Sigmoid colon (tissue), 7 donors: ENCODE measurements around the gene ANKH. TPM values are rescaled to one million over a fixed set of nuclear protein-coding genes. Genes with fewer than 3 reads are reported as not detected.

Experiments
- DNase-seq: peaks from one replicate; pipeline ENCODE4 v3.0.0-alpha.2; 2019
- H3K27ac ChIP-seq, 4 donors: fragments of 200-600 bp; sonication (generic); one replicate each; pipeline ENCODE4 v1.5.1; 2016 to 2019; ENCODE audit warnings: mild to moderate bottlenecking in 1 of 4
- H3K27me3 ChIP-seq, 3 donors: fragments of 200-600 bp; sonication (generic); one replicate each; pipeline ENCODE4 v1.5.1; 2019; ENCODE audit warnings: mild to moderate bottlenecking in 1 of 3
- H3K36me3 ChIP-seq, 4 donors: fragments of 200-600 bp; sonication (generic); one replicate each; pipeline ENCODE4 v1.5.1; 2016 to 2019
- H3K4me1 ChIP-seq, 4 donors: fragments of 200-600 bp; sonication (generic); one replicate each; pipeline ENCODE4 v1.5.1; 2017 to 2019
- H3K4me3 ChIP-seq, 4 donors: fragments of 200-600 bp; sonication (generic); one replicate each; pipeline ENCODE4 v1.5.1; 2017 to 2019; ENCODE audit warnings: mild to moderate bottlenecking in 2 of 4, moderate library complexity in 1 of 4
- H3K9me3 ChIP-seq, 4 donors: fragments of 200-600 bp in 3 of 4; sonication (generic) in 3 of 4; one replicate each; pipeline versions ENCODE4 v1.5.1 to v1.6.1; 2013 to 2019
- CTCF ChIP-seq, 4 experiments: fragments of 450-650 bp in 3 of 4; fragments of 200-600 bp in 1 of 4; IDR thresholded peaks; one replicate each; pipeline ENCODE4 v1.5.1; 2016 to 2019; ENCODE audit warnings: antibody characterized with exemption in 4 of 4, mild to moderate bottlenecking in 3 of 4, moderate library complexity in 2 of 4
- EP300 ChIP-seq, 4 donors: sonication (generic); formaldehyde crosslinking; IDR thresholded peaks; one replicate each; pipeline ENCODE4 v1.6.1; 2017; ENCODE audit warnings: antibody characterized with exemption in 4 of 4
- POLR2A ChIP-seq, 2 donors: fragments of 450-650 bp; IDR thresholded peaks; one replicate each; pipeline ENCODE4 v1.6.1; 2016; ENCODE audit warnings: antibody characterized with exemption in 2 of 2, mild to moderate bottlenecking in 2 of 2, moderate library complexity in 2 of 2
- POLR2AphosphoS5 ChIP-seq, 4 donors: sonication (generic); formaldehyde crosslinking; IDR thresholded peaks; one replicate each; pipeline ENCODE4 v1.6.1; 2017; ENCODE audit warnings: antibody characterized with exemption in 4 of 4
- WGBS, 2 donors: extraction: QIAGEN DNeasy Blood & Tissue Kit; methylation state at CpG; one replicate each; pipeline ENCODE4 v1.1.7; 2013; 5-methylcytosine and 5-hydroxymethylcytosine counted together
- intact Hi-C: fragments of 100-400 bp; cut with DNase I; formaldehyde crosslinking; loops from one replicate; pipeline ENCODE4 v1.15.1; 2023
- polyA plus RNA-seq, 3 donors: library from polyadenylated mRNA; stranded (reverse); fragments of 200-250 nt; gene quantifications; one replicate each; pipeline ENCODE4 v1.2.3, GENCODE V29; 2013
- total RNA-seq, 4 donors: library from RNA; depleted of rRNA; stranded (reverse); fragments of >200 nt; gene quantifications; one replicate each; pipeline ENCODE4 v1.1.0, GENCODE V29; 2016
- donor health status: healthy with polysubstance abuse.
- donor health status: Bipolar disorder and iron deficiency.
- donor health status: healthy.

ANKH gene
- total and polyA plus RNA-seq, 7 donors, result 16.4 to 49.9 (median 24.7) TPM

- intact Hi-C loops, result no loop called here
- peaks cover 0 to 39% (median 4%) of the 10 kb centered on the region in 4 donors for H3K36me3 ChIP-seq
- TF ChIP-seq EP300 (IDR thresholded peaks at IDR 0.05) (no peak), CTCF (IDR thresholded peaks at IDR 0.05) (no peak), POLR2AphosphoS5 (IDR thresholded peaks at IDR 0.05) (no peak), POLR2A (IDR thresholded peaks at IDR 0.05) (no peak)
- no peaks in the 10 kb centered on the region for H3K9me3 ChIP-seq
- H3K4me1 ChIP-seq, result peaks cover 0 to 15% (median 4%) of the 10 kb centered on the region in 4 donors
- H3K4me3 ChIP-seq, result no peak overlapping the region
- DNase-seq, result no peak
- no peaks in the 10 kb centered on the region for H3K27me3 ChIP-seq
- no peak overlapping the region for H3K27ac ChIP-seq
- 95% methylated on average over 13 of the region's 13 CpGs for WGBS, 2 donors
These were observed 130.4 kb downstream of the ANKH start for GRCh38 chr5:14741131-14741530.

GRCh38 chr5:14739981-14740380 lies 131.6 kb downstream of the ANKH start:
- Histone ChIP-seq H3K27ac (no peak overlapping the region), H3K4me1 (peaks cover 0 to 15% (median 4%) of the 10 kb centered on the region in 4 donors), H3K9me3 (no peaks in the 10 kb centered on the region), H3K36me3 (peaks cover 0 to 27% (median 4%) of the 10 kb centered on the region in 4 donors), H3K4me3 (no peak overlapping the region), H3K27me3 (no peaks in the 10 kb centered on the region)
- intact Hi-C loops, result no loop called here
- TF ChIP-seq POLR2A (IDR thresholded peaks at IDR 0.05) (no peak), CTCF (IDR thresholded peaks at IDR 0.05) (no peak), EP300 (IDR thresholded peaks at IDR 0.05) (no peak), POLR2AphosphoS5 (IDR thresholded peaks at IDR 0.05) (no peak)
- 94 to 96% methylated on average over 5 of the region's 5 CpGs for WGBS, 2 donors
- DNase-seq, result no peak

- H3K4me3 ChIP-seq, result no peak overlapping the region
- no peak overlapping the region for H3K27ac ChIP-seq
- intact Hi-C loops, result no loop called here
- H3K36me3 ChIP-seq, result peaks cover 0 to 23% (median 4%) of the 10 kb centered on the region in 4 donors
- WGBS, 2 donors, result 88 to 96% methylated on average over 3 of the region's 3 CpGs
- H3K4me1 ChIP-seq, result peaks cover 0 to 15% (median 4%) of the 10 kb centered on the region in 4 donors
- no peak for DNase-seq
- no peaks in the 10 kb centered on the region for H3K27me3 ChIP-seq
- TF ChIP-seq CTCF (IDR thresholded peaks at IDR 0.05) (no peak), POLR2AphosphoS5 (IDR thresholded peaks at IDR 0.05) (no peak)
- H3K9me3 ChIP-seq, result no peaks in the 10 kb centered on the region
These were observed 132.0 kb downstream of the ANKH start for GRCh38 chr5:14739538-14739937.

- intact Hi-C loops, result no loop called here
- WGBS, 2 donors, result 94 to 95% methylated on average over 5 of the region's 5 CpGs
- Histone ChIP-seq H3K4me1 (no peaks in the 10 kb centered on the region), H3K36me3 (peaks cover 0 to 26% (median 4%) of the 10 kb centered on the region in 4 donors), H3K9me3 (no peaks in the 10 kb centered on the region), H3K27ac (no peak overlapping the region), H3K4me3 (no peak overlapping the region), H3K27me3 (no peaks in the 10 kb centered on the region)
- no peak for TF ChIP-seq EP300 (IDR thresholded peaks at IDR 0.05)
- TF ChIP-seq POLR2AphosphoS5 (IDR thresholded peaks at IDR 0.05), result no peak
- no peak for TF ChIP-seq CTCF (IDR thresholded peaks at IDR 0.05)
- DNase-seq, result no peak
These were observed 133.5 kb downstream of the ANKH start for GRCh38 chr5:14738050-14738449.

- no peak overlapping the region for H3K27ac ChIP-seq
- H3K27me3 ChIP-seq, result no peaks in the 10 kb centered on the region
- H3K9me3 ChIP-seq, result no peaks in the 10 kb centered on the region
- no peaks in the 10 kb centered on the region for H3K4me1 ChIP-seq
- no peak for DNase-seq
- TF ChIP-seq CTCF (IDR thresholded peaks at IDR 0.05) (no peak), EP300 (IDR thresholded peaks at IDR 0.05) (no peak), POLR2A (IDR thresholded peaks at IDR 0.05) (no peak), POLR2AphosphoS5 (IDR thresholded peaks at IDR 0.05) (no peak)
- intact Hi-C loops, result no loop called here
- H3K4me3 ChIP-seq, result no peak overlapping the region
- peaks cover 0 to 26% (median 4%) of the 10 kb centered on the region in 4 donors for H3K36me3 ChIP-seq
- WGBS, 2 donors, result 96 to 97% methylated on average over 10 of the region's 10 CpGs
These were observed 134.3 kb downstream of the ANKH start for GRCh38 chr5:14737291-14737690.
